Measurements from ENCODE around the gene PCGF3. TPM values are rescaled to one million over a fixed set of nuclear protein-coding genes. Genes with fewer than 3 reads are reported as not detected.

Gene PCGF3
- total RNA-seq, 1 donor from 2014 or later, result 55.4 TPM

GRCh38 chr4:786861-787300, 81.2 kb downstream of the PCGF3 start:
- Mint-ChIP-seq H3K9me3 (ENCODE audit: low read depth) (no peaks in the 10 kb centered on the region), H3K27ac (ENCODE audit: unreplicated experiment) (no peak overlapping the region), H3K36me3 (ENCODE audit: low read depth) (no peaks in the 10 kb centered on the region), H3K4me3 (ENCODE audit: unreplicated experiment) (no peak overlapping the region), H3K27me3 (ENCODE audit: low read depth) (peaks cover 7% of the 10 kb centered on the region), H3K4me1 (ENCODE audit: low read depth) (peaks cover 10% of the 10 kb centered on the region)
- peak; percentile 79 for DNase-seq (ENCODE audit: low spot score)
- TF ChIP-seq CTCF (IDR thresholded peaks at IDR 0.05), result no peak

- Mint-ChIP-seq H3K9me3 (ENCODE audit: low read depth) (no peaks in the 10 kb centered on the region), H3K27ac (ENCODE audit: unreplicated experiment) (no peak overlapping the region), H3K27me3 (ENCODE audit: low read depth) (peaks cover 7% of the 10 kb centered on the region), H3K4me1 (ENCODE audit: low read depth) (peaks cover 4% of the 10 kb centered on the region), H3K36me3 (ENCODE audit: low read depth) (no peaks in the 10 kb centered on the region), H3K4me3 (ENCODE audit: unreplicated experiment) (no peak overlapping the region)
- DNase-seq (ENCODE audit: low spot score), result no peak
- TF ChIP-seq CTCF (IDR thresholded peaks at IDR 0.05), result no peak
Measured at GRCh38 chr4:787561-787981, 81.9 kb downstream of the PCGF3 start.

GRCh38 chr4:788006-788635, 82.5 kb downstream of the PCGF3 start:
- H3K4me3 Mint-ChIP-seq (ENCODE audit: unreplicated experiment), result no peak overlapping the region
- TF ChIP-seq CTCF (IDR thresholded peaks at IDR 0.05), result no peak
- peak; percentile 81 for DNase-seq (ENCODE audit: low spot score)
- no peaks in the 10 kb centered on the region for H3K9me3 Mint-ChIP-seq (ENCODE audit: low read depth)
- no peak overlapping the region for H3K27ac Mint-ChIP-seq (ENCODE audit: unreplicated experiment)
- peaks cover 3% of the 10 kb centered on the region for H3K4me1 Mint-ChIP-seq (ENCODE audit: low read depth)
- no peaks in the 10 kb centered on the region for H3K36me3 Mint-ChIP-seq (ENCODE audit: low read depth)
- peaks cover 10% of the 10 kb centered on the region for H3K27me3 Mint-ChIP-seq (ENCODE audit: low read depth)

- peak; percentile 85 for DNase-seq (ENCODE audit: low spot score)
- no peak for TF ChIP-seq CTCF (IDR thresholded peaks at IDR 0.05)
- Mint-ChIP-seq H3K27me3 (ENCODE audit: low read depth) (peaks cover 10% of the 10 kb centered on the region), H3K36me3 (ENCODE audit: low read depth) (no peaks in the 10 kb centered on the region), H3K27ac (ENCODE audit: unreplicated experiment) (no peak overlapping the region), H3K9me3 (ENCODE audit: low read depth) (no peaks in the 10 kb centered on the region), H3K4me3 (ENCODE audit: unreplicated experiment) (no peak overlapping the region), H3K4me1 (ENCODE audit: low read depth) (peaks cover 3% of the 10 kb centered on the region)
Measured at GRCh38 chr4:788636-789297, 83.1 kb downstream of the PCGF3 start.

GRCh38 chr4:789571-790465, 84.2 kb downstream of the PCGF3 start:
- TF ChIP-seq CTCF (IDR thresholded peaks at IDR 0.05), result no peak
- peaks cover 3% of the 10 kb centered on the region for H3K4me1 Mint-ChIP-seq (ENCODE audit: low read depth)
- H3K9me3 Mint-ChIP-seq (ENCODE audit: low read depth), result no peaks in the 10 kb centered on the region
- peak; percentile 91 for DNase-seq (ENCODE audit: low spot score)
- no peak overlapping the region for H3K4me3 Mint-ChIP-seq (ENCODE audit: unreplicated experiment)
- H3K36me3 Mint-ChIP-seq (ENCODE audit: low read depth), result no peaks in the 10 kb centered on the region
- H3K27ac Mint-ChIP-seq (ENCODE audit: unreplicated experiment), result no peak overlapping the region
- H3K27me3 Mint-ChIP-seq (ENCODE audit: low read depth), result peaks cover 17% of the 10 kb centered on the region

Measured in chondrocyte (in vitro differentiated cells).